ENCODE measurements around the gene PSMA5.

The PSMA5 gene

DNA sequence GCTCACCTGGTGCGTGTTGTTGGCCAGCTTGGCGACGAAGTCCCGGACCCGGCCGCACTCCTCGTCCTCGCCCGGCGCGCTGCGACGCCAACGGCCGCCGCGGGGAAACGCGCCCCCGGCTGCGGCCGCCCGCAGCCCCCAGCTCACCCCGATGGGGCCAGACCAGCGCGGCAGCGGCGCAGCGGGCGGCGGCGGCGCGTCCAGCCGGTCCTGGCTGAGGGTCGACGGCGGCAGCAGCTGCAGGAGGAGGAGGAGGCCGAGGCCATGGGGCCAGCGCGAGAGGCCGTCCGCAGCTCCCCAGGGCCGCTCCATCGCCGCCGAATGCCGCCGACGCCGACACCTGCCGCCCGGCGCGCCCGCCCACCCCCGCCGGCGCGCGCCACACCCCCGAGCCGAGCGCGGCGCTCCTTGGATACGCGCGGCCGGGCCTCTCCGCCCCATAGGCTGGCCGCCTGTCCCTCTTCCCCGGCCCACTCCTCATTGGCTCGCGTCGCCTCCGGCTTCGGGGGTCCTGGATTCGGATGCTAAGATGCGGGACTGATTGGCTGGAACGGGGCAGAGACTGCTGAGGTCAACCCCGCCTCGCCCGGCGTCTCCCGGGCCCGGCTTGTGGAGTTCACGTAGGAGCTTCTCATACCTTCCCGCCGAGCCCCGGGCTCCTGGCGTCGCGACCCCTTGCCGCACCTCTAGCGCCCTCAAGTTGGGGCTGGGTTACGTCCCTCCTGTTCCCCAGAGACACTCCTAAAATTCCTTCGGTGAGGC lies 28.5 kb downstream of the PSMA5 start, which contains the start of gene SORT1:
Gene SORT1, minus strand, starts transcription at position 338 of the 762 bp plus-strand sequence. Its CDS starts 26 bp downstream, at position 312.
- H3K27ac ChIP-seq (replicated peaks; ENCODE audit: low read length): peak within 1 kb of the TSS; percentile 65
- no peak within 1 kb of the TSS for H2BK5ac ChIP-seq (ENCODE audit: low read length)
- WGBS, 2 donors (ENCODE audit: extremely low coverage in 2 of 2, insufficient read length in 2 of 2, insufficient replicate concordance in 1 of 2): no CpG with 5 or more reads among the region's 98 CpGs
- peak within 1 kb of the TSS; percentile 90 for H2AFZ ChIP-seq (ENCODE audit: low read length)
- H3K14ac ChIP-seq (ENCODE audit: low read length): no peak within 1 kb of the TSS
- H2BK12ac ChIP-seq (ENCODE audit: low read length): no peak within 1 kb of the TSS
- peaks cover 2 to 21% of the 10 kb centered on the region in 2 donors for H3K36me3 ChIP-seq (replicated peaks in 1 of 2; ENCODE audit: control insufficient read depth in 2 of 2, insufficient read depth in 2 of 2, low read length in 2 of 2)
- H3K23ac ChIP-seq (ENCODE audit: low read depth, low read length, poor library complexity): peak within 1 kb of the TSS; percentile 77
- peak within 1 kb of the TSS; percentile 95 for H3K9ac ChIP-seq (ENCODE audit: low read depth, low read length, poor library complexity)
- peak within 1 kb of the TSS; percentile 61 for H3K4me2 ChIP-seq (ENCODE audit: insufficient read depth, low read length, poor library complexity, severe bottlenecking)
- peak; percentile 96 for DNase-seq (ENCODE audit: low spot score)
- H3K18ac ChIP-seq (ENCODE audit: low read length): peak within 1 kb of the TSS; percentile 98
- no peak within 1 kb of the TSS for H3K4ac ChIP-seq (ENCODE audit: low read length)
- no peak within 1 kb of the TSS for H2AK5ac ChIP-seq (ENCODE audit: low read depth, low read length)
- no peak within 1 kb of the TSS for H4K91ac ChIP-seq (ENCODE audit: low read depth, low read length, poor library complexity)
- H3K79me1 ChIP-seq (ENCODE audit: low read depth, low read length): no peaks in the 10 kb centered on the region
- peaks cover 11 to 27% of the 10 kb centered on the region in 2 donors for H3K4me1 ChIP-seq (ENCODE audit: control insufficient read depth in 2 of 2, insufficient read depth in 1 of 2, low read depth in 1 of 2, low read length in 2 of 2)
- peak within 1 kb of the TSS; percentile 60 to 99 for H3K4me3 ChIP-seq (ENCODE audit: low read length in 2 of 2)
- H3K27me3 ChIP-seq (ENCODE audit: control insufficient read depth in 3 of 3, insufficient read depth in 3 of 3, low read depth in 1 of 3, low read length in 3 of 3): no peaks in the 10 kb centered on the region
- no peaks in the 10 kb centered on the region for H3K9me3 ChIP-seq (replicated peaks in 1 of 2; ENCODE audit: control insufficient read depth in 2 of 2, insufficient read depth in 1 of 2, low read depth in 1 of 2, low read length in 2 of 2)
- H2BK120ac ChIP-seq (ENCODE audit: low read depth, low read length): no peak within 1 kb of the TSS
- H2BK15ac ChIP-seq (ENCODE audit: low read length): no peak within 1 kb of the TSS
- H4K8ac ChIP-seq (ENCODE audit: low read depth, low read length): no peak within 1 kb of the TSS

- Histone ChIP-seq H3K36me3 (replicated peaks in 1 of 2; ENCODE audit: control insufficient read depth in 2 of 2, insufficient read depth in 2 of 2, low read length in 2 of 2) (peaks cover 2 to 14% of the 10 kb centered on the region in 2 donors), H3K27ac (replicated peaks; ENCODE audit: low read length) (no peak overlapping the region), H3K9me3 (replicated peaks in 1 of 2; ENCODE audit: control insufficient read depth in 2 of 2, insufficient read depth in 1 of 2, low read depth in 1 of 2, low read length in 2 of 2) (no peaks in the 10 kb centered on the region), H4K8ac (ENCODE audit: low read depth, low read length) (no peak overlapping the region), H4K91ac (ENCODE audit: low read depth, low read length, poor library complexity) (no peak overlapping the region), H3K79me1 (ENCODE audit: low read depth, low read length) (no peaks in the 10 kb centered on the region), H3K4me2 (ENCODE audit: insufficient read depth, low read length, poor library complexity, severe bottlenecking) (peak overlapping the region; percentile 58), H2BK120ac (ENCODE audit: low read depth, low read length) (no peak overlapping the region), H3K9ac (ENCODE audit: low read depth, low read length, poor library complexity) (peak overlapping the region; percentile 95), H3K4me3 (ENCODE audit: low read length in 2 of 2) (peak overlapping the region; percentile 60 to 99), H3K23ac (ENCODE audit: low read depth, low read length, poor library complexity) (peak overlapping the region; percentile 77), H2BK15ac (ENCODE audit: low read length) (no peak overlapping the region), H3K18ac (ENCODE audit: low read length) (peak overlapping the region; percentile 98), H2AFZ (ENCODE audit: low read length) (peak overlapping the region; percentile 77), H2BK5ac (ENCODE audit: low read length) (no peak overlapping the region), H3K4me1 (ENCODE audit: control insufficient read depth in 2 of 2, insufficient read depth in 1 of 2, low read depth in 1 of 2, low read length in 2 of 2) (peaks cover 14 to 33% of the 10 kb centered on the region in 2 donors), H3K14ac (ENCODE audit: low read length) (no peak overlapping the region), H3K27me3 (ENCODE audit: control insufficient read depth in 3 of 3, insufficient read depth in 3 of 3, low read depth in 1 of 3, low read length in 3 of 3) (no peaks in the 10 kb centered on the region), H3K4ac (ENCODE audit: low read length) (no peak overlapping the region), H2AK5ac (ENCODE audit: low read depth, low read length) (no peak overlapping the region), H2BK12ac (ENCODE audit: low read length) (no peak overlapping the region)
- no CpG with 5 or more reads among the region's 46 CpGs for WGBS, 2 donors (ENCODE audit: extremely low coverage in 2 of 2, insufficient read length in 2 of 2, insufficient replicate concordance in 1 of 2)
- DNase-seq (ENCODE audit: low spot score): no peak
These were observed 29.2 kb downstream of the PSMA5 start for GRCh38 chr1:109396871-109397580.

- H3K4me3 ChIP-seq (ENCODE audit: low read length in 2 of 2): peak overlapping the region in 1 of 2 donors; percentile 60
- peaks cover 15 to 33% of the 10 kb centered on the region in 2 donors for H3K4me1 ChIP-seq (ENCODE audit: control insufficient read depth in 2 of 2, insufficient read depth in 1 of 2, low read depth in 1 of 2, low read length in 2 of 2)
- H3K4ac ChIP-seq (ENCODE audit: low read length): no peak overlapping the region
- H3K27ac ChIP-seq (replicated peaks; ENCODE audit: low read length): no peak overlapping the region
- no peak overlapping the region for H2BK12ac ChIP-seq (ENCODE audit: low read length)
- peak overlapping the region; percentile 58 for H3K4me2 ChIP-seq (ENCODE audit: insufficient read depth, low read length, poor library complexity, severe bottlenecking)
- H4K91ac ChIP-seq (ENCODE audit: low read depth, low read length, poor library complexity): no peak overlapping the region
- no peak overlapping the region for H2AK5ac ChIP-seq (ENCODE audit: low read depth, low read length)
- H3K18ac ChIP-seq (ENCODE audit: low read length): no peak overlapping the region
- H3K9ac ChIP-seq (ENCODE audit: low read depth, low read length, poor library complexity): no peak overlapping the region
- no peaks in the 10 kb centered on the region for H3K27me3 ChIP-seq (ENCODE audit: control insufficient read depth in 3 of 3, insufficient read depth in 3 of 3, low read depth in 1 of 3, low read length in 3 of 3)
- no peak for DNase-seq (ENCODE audit: low spot score)
- H3K36me3 ChIP-seq (replicated peaks in 1 of 2; ENCODE audit: control insufficient read depth in 2 of 2, insufficient read depth in 2 of 2, low read length in 2 of 2): peaks cover 0 to 9% of the 10 kb centered on the region in 2 donors
- no peak overlapping the region for H2AFZ ChIP-seq (ENCODE audit: low read length)
- no peaks in the 10 kb centered on the region for H3K79me1 ChIP-seq (ENCODE audit: low read depth, low read length)
- H2BK5ac ChIP-seq (ENCODE audit: low read length): no peak overlapping the region
- WGBS, 2 donors (ENCODE audit: extremely low coverage in 2 of 2, insufficient read length in 2 of 2, insufficient replicate concordance in 1 of 2): no CpG with 5 or more reads among the region's 2 CpGs
- H4K8ac ChIP-seq (ENCODE audit: low read depth, low read length): no peak overlapping the region
- H2BK15ac ChIP-seq (ENCODE audit: low read length): no peak overlapping the region
- no peak overlapping the region for H3K14ac ChIP-seq (ENCODE audit: low read length)
- no peaks in the 10 kb centered on the region for H3K9me3 ChIP-seq (replicated peaks in 1 of 2; ENCODE audit: control insufficient read depth in 2 of 2, insufficient read depth in 1 of 2, low read depth in 1 of 2, low read length in 2 of 2)
- H3K23ac ChIP-seq (ENCODE audit: low read depth, low read length, poor library complexity): no peak overlapping the region
- H2BK120ac ChIP-seq (ENCODE audit: low read depth, low read length): no peak overlapping the region
These were observed 29.8 kb downstream of the PSMA5 start for GRCh38 chr1:109396513-109396839.

Data from neuronal stem cell (in vitro differentiated cells).